ENCODE measurements around the gene NRXN3. TPM values are rescaled to one million over a fixed set of nuclear protein-coding genes. Genes with fewer than 3 reads are reported as not detected.
A peak's percentile ranks its signal among the peaks of the same experiment; 100 is the strongest.

The NRXN3 gene
- total and polyA plus RNA-seq, 2 experiments from 2014 or later = 0.69 to 1.5 TPM

- Histone ChIP-seq H3K4me3 (no peak overlapping the region), H3K4me1 (ENCODE audit: low read depth) (peaks cover 6% of the 10 kb centered on the region), H3K27ac (no peak overlapping the region), H3K36me3 (no peaks in the 10 kb centered on the region), H3K9me3 (ENCODE audit: low read depth) (no peaks in the 10 kb centered on the region), H3K27me3 (no peaks in the 10 kb centered on the region)
- no peak for DNase-seq (ENCODE audit: low read depth in 1 of 2, low spot score in 1 of 2)
- no peak for TF ChIP-seq CTCF (IDR thresholded peaks at IDR 0.05; ENCODE audit: low read depth, low read length)
Observed at GRCh38 chr14:79417961-79418360, 1247.8 kb downstream of the NRXN3 start.

GRCh38 chr14:79418649-79419415 lies 1248.7 kb downstream of the NRXN3 start:
- Histone ChIP-seq H3K9me3 (ENCODE audit: low read depth) (no peaks in the 10 kb centered on the region), H3K4me3 (no peak overlapping the region), H3K27me3 (peaks cover 4% of the 10 kb centered on the region), H3K36me3 (no peaks in the 10 kb centered on the region), H3K4me1 (ENCODE audit: low read depth) (peaks cover 6% of the 10 kb centered on the region), H3K27ac (no peak overlapping the region)
- TF ChIP-seq CTCF (IDR thresholded peaks at IDR 0.05; ENCODE audit: low read depth, low read length) = no peak
- DNase-seq (ENCODE audit: low read depth in 1 of 2, low spot score in 1 of 2) = no peak

- H3K27ac ChIP-seq = no peak overlapping the region
- TF ChIP-seq CTCF (IDR thresholded peaks at IDR 0.05; ENCODE audit: low read depth, low read length) = no peak
Observed at GRCh38 chr14:79419571-79420327, 1249.6 kb downstream of the NRXN3 start.

GRCh38 chr14:79420725-79421124 lies 1250.6 kb downstream of the NRXN3 start:
- no peak overlapping the region for H3K27ac ChIP-seq
- H3K4me1 ChIP-seq (ENCODE audit: low read depth) = peaks cover 6% of the 10 kb centered on the region
- no peak for TF ChIP-seq CTCF (IDR thresholded peaks at IDR 0.05; ENCODE audit: low read depth, low read length)
- no peak overlapping the region for H3K4me3 ChIP-seq
- H3K27me3 ChIP-seq = peaks cover 11% of the 10 kb centered on the region
- peak in 1 of 2 donors; percentile 27 for DNase-seq (ENCODE audit: low read depth in 1 of 2, low spot score in 1 of 2)
- no peaks in the 10 kb centered on the region for H3K36me3 ChIP-seq
- no peaks in the 10 kb centered on the region for H3K9me3 ChIP-seq (ENCODE audit: low read depth)

More at GRCh38 chr14:79419571-79420327, 1249.6 kb downstream of the NRXN3 start:
- H3K27me3 ChIP-seq = peaks cover 11% of the 10 kb centered on the region
- H3K36me3 ChIP-seq = no peaks in the 10 kb centered on the region
- DNase-seq (ENCODE audit: low read depth in 1 of 2, low spot score in 1 of 2) = no peak
- no peaks in the 10 kb centered on the region for H3K9me3 ChIP-seq (ENCODE audit: low read depth)
- peaks cover 6% of the 10 kb centered on the region for H3K4me1 ChIP-seq (ENCODE audit: low read depth)
- H3K4me3 ChIP-seq = no peak overlapping the region

- Histone ChIP-seq H3K36me3 (no peaks in the 10 kb centered on the region), H3K27ac (no peak overlapping the region), H3K4me1 (ENCODE audit: low read depth) (peaks cover 6% of the 10 kb centered on the region), H3K27me3 (peaks cover 20% of the 10 kb centered on the region), H3K4me3 (no peak overlapping the region), H3K9me3 (ENCODE audit: low read depth) (no peaks in the 10 kb centered on the region)
- TF ChIP-seq CTCF (IDR thresholded peaks at IDR 0.05; ENCODE audit: low read depth, low read length) = no peak
- DNase-seq (ENCODE audit: low read depth in 1 of 2, low spot score in 1 of 2) = no peak
Observed at GRCh38 chr14:79421811-79422210, 1251.6 kb downstream of the NRXN3 start.

Measured in cardiac muscle cell (in vitro differentiated cells and primary cell).